ENCODE data around the gene WDR62.
"Not testable (repeated sequence)": the region's sequence is repeated elsewhere in the genome, so short reads cannot be mapped to it uniquely, and the experiment has no call there.

The WDR62 gene

DNA sequence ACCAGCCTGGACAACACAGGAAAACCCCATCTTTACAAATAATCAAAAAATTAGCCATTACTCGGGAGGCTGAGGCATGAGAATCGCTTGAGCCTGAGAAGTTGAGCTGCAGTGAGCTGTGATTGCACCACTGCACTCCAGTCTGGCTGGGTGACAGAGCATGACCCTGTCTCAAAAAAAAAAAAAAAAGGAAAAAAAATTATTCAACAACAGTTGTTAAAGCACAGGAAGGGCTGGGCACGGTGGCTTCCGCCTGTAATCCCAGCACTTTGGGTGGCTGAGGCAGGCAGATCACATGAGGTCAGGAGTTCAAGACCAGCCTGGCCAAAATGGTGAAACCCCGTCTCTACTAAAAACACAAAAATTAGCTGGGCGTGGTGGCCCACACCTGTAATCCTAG is 76.5 kb downstream of the WDR62 start:
- DNase-seq; intact Hi-C loops (cut with DNase I): not testable (repeated sequence)

DNA sequence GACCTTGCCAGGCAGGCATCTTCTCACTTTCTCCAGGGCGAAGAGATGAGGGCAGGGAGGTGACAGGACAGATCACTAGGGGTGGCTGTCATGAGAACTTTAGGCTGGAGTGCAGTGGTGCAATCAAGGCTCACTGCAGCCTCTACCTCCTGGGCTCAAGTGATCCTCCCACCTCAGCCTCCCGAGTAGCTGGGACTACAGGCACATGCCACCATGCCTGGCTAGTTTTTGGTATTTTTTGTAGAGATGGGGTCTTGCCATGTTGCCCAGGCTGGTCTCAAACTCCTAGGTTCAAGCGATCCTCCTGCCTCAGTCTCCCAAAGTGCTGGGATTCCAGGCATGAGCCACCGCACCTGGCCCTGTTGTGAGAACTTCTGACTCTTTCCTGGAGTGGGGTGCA is 80.2 kb downstream of the WDR62 start:
- peak in 2 of 10 donors; percentile 8 to 42 for DNase-seq
- intact Hi-C loops (cut with DNase I) = not testable (repeated sequence)

DNA sequence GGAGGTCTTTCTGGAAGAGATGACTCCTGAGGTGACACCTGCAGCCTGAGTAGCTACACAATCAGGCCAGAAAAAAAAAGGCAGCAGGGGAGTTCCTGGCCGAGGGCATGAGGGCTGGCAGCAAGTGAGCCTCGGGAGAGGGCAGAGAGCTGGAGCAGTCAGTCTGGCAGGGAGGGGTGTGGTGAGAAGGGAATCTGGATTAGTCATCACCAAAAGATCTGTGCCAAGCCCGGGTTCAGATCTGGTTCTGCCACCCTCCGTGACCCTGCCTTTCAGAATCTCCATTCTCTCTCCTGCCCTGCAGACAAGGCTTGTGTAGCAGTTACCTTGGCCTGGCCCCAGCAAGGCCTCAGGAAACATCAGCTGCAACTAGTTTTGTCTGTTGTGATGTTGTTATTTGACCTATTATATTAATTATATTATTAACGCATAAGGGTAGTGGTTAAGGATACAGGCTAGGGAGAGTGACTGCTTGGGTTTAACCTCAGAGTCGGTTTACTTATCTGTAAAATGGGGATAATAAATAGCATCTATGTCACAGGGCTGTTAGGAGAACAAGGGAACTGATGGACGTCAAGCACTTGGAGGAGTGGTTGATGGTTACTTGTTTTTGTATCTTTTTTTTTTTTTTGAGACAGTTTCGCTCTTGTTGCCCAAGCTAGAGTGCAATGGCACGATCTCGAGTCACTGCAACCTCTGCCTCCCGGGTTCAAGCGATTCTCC is 82.4 kb downstream of the WDR62 start:
- peak in 1 of 10 donors; percentile 42 for DNase-seq
- intact Hi-C loops (cut with DNase I) = no loop called here

DNA sequence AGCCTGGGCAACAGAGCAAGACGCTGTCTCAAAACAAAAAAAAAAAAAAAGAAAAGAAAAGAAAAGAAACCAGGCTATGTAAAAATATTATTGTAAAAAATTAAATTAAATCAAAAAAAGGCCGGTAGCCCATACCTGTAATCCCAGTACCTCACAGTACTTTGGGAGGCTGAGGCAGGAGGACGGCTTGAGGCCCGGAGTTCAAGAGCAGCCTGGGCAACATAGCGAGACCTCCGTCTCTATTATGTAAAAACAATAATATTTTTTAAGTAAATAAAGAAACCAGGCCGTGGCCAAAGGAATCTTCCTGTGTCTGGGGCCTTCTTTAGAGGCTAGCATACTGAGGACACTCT is 84.4 kb downstream of the WDR62 start:
- DNase-seq = peak in 1 of 10 donors; percentile 18
- intact Hi-C loops (cut with DNase I) = no loop called here

DNA sequence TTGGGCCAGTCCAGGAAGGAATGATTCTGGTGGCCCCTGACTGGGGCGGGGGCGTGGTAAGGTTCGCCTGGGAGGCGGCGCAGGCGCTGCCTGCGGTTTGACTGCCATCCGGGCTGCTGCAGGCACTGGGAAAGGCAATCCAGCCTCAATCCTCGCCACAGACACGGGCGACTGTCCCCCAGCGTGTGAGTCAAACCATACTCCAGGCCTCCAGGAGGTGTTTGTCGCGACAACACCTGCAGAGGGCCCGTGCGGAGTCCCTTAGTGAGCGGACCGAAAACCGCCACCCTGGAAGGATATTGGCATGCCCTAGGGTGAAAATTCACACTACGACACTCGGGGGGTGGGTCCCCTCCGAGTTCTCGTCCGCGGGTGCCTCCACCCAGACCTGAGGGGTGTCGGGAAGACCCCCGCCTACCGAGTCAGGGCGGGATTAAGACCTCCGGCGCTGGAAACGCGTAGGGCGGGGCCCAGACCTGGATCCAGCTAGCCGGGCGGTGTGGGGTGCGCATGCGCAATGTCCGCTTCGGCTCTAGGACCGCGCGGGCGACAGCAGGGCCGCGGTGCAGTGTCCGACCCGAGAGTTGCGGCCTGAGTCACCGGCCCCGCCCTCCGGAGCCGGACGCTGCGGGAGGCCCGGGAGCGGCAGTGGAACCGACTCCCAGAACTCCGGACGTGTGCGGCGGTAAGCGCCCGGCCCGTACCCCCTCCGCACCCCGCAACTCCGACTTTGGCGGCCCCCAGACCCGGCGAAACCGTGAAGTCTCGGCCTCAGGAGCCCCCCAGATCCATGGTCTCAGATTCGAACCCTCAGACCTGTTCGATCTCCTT is 85.0 kb downstream of the WDR62 start, which contains the start of gene CAPNS1:
TSS of gene CAPNS1 (plus strand) at position 594 of the 831 bp plus-strand sequence. CDS start 946 bp downstream, outside the sequence.
- peak; percentile 96 to 100 (median 98) for DNase-seq
- intact Hi-C loops (cut with DNase I) = no loop called here

DNA sequence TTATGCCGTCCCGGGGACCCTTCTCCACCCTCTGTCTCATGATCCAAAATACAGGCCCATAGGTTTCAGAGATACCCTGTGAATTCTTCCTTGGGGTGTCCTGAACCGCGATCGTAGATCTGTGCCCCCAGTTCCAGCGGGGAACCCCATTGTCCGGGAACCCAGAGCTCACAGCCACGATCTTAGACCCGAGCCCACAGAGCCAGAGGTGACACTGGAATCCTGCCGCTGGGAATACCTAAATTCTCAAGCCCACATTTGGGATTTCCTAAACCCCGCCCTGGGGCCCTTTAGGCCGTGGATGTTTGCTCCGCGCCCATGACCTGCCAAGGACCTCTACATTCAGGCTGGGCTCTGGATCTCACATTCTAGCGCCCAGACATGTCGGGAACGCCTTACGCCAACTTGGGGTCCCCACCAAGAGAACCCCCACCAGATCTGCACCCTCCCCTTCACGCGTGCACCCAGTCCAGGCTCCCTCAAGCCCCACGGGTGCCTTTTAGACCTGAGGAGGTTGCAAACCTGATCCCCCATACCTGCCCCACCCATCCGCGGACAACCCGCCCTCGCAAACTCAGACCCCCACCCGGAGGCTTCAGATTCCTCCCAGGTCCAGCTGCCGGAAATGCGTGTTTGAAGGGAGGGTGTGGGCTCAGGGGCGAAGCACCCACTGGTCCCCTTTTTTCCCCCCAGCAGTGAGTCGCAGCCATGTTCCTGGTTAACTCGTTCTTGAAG is 85.8 kb downstream of the WDR62 start:
- intact Hi-C loops (cut with DNase I) = no loop called here
- peak in 5 of 10 donors; percentile 19 to 88 (median 42) for DNase-seq

DNA sequence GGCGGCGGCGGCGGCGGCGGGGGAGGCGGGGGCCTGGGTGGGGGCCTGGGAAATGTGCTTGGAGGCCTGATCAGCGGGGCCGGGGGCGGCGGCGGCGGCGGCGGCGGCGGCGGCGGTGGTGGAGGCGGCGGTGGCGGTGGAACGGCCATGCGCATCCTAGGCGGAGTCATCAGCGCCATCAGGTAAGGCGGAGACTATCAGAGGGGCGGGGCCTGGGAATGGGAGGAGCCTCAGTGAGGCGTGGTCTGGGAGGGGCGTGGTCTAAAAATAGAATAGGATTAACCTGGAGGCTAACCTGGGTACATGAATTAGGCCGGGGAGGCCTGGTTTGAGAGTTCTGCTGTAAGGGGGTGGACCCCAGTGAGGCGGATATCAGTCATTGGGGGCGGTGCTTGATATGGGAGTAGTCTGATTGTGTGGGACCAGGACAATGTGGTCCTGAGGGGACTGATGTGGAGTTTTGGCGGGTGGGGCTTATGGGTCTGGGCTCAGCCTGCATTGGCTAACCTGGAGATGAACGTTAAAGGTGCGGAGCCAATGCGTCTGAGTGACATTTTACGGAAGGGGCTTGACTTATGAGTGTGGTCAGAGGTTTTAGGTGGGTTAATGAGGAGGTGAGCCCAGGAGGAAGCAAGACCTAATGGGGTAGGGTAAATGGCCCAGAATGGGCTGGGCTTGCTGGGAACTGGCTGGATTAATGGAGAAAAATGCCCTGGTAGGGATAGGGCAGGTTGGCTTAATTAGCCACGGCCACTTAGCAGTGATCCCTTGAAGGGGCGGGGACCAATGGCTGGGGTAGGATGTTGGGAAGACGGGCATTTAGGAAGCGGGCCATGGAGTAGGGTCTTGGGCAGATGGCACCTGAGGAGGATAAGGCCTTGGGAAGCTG is 86.6 kb downstream of the WDR62 start:
- intact Hi-C loops (cut with DNase I) = no loop called here
- DNase-seq = peak; percentile 57 to 97 (median 74)

DNA sequence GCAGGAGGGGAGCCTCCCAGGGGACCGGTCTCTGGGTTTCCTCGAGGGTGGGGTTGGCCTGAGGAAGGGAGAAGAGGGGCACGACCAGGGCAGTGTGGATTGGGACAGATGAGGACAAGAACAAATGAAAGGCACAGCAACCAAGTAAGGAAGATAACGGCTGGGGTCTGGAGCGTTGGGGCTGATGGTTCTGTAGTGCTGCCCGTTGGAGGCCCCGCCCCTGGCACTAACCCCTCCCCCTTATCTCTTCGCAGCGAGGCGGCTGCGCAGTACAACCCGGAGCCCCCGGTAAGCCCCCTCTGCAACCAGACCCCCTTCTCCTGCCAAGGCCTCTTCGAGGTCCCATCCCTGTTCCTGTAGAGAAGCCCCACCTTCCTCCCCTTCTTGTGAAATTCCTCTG is 87.3 kb downstream of the WDR62 start:
- intact Hi-C loops (cut with DNase I) = no loop called here
- DNase-seq = peak in 1 of 10 donors; percentile 41

DNA sequence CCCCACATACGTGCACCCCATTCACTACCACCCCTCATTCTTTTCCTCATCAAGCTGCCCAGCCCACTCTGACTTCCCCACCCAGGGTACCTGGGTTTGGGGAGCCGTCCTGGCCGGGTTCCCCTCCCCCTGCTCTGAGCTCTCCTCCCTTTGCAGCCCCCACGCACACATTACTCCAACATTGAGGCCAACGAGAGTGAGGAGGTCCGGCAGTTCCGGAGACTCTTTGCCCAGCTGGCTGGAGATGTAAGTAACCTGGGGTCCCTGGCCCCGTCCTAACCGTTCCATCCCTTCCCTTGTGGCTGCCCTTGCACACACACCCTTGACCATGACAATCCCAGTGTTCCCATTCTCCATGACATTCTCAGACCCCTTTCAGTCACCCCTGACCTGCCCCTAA is 87.8 kb downstream of the WDR62 start:
- intact Hi-C loops (cut with DNase I) = no loop called here
- DNase-seq = peak in 1 of 10 donors; percentile 41

DNA sequence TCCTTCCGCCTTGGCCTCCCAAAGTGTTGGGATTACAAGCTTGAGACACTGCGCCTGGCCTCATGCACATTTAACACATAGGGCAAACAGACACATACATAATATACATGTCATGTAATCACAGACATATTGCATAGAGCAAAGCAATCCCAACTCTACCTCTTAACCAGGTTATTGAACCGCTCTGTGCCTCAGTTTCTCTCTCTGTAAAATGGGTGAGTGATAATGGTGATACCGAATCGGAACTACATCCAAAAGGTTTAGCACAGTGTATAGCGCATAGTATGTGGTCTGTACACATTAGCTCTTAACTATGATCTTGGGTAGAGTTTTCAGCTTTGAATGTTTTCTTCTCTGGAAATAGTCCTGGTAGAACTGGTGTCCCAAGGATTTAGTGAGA is 89.9 kb downstream of the WDR62 start:
- peak in 1 of 10 donors; percentile 35 for DNase-seq
- intact Hi-C loops (cut with DNase I) = no loop called here

DNA sequence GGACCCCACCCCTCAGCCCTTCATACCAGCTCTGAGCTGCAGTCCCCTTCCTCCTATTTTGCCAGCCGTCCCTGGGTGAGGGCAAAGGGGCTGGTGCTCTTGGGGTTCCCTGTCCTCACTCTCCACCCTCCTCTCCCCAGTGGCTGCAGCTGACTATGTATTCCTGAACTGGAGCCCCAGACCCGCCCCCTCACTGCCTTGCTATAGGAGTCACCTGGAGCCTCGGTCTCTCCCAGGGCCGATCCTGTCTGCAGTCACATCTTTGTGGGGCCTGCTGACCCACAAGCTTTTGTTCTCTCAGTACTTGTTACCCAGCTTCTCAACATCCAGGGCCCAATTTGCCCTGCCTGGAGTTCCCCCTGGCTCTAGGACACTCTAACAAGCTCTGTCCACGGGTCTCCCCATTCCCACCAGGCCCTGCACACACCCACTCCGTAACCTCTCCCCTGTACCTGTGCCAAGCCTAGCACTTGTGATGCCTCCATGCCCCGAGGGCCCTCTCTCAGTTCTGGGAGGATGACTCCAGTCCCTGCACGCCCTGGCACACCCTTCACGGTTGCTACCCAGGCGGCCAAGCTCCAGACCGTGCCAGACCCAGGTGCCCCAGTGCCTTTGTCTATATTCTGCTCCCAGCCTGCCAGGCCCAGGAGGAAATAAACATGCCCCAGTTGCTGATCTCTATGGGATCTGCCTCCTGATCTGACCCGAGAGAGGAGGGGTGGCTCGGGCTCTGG is 95.1 kb downstream of the WDR62 start:
- intact Hi-C loops (cut with DNase I) = no loop called here
- DNase-seq = peak in 2 of 10 donors; percentile 63 to 64

DNA sequence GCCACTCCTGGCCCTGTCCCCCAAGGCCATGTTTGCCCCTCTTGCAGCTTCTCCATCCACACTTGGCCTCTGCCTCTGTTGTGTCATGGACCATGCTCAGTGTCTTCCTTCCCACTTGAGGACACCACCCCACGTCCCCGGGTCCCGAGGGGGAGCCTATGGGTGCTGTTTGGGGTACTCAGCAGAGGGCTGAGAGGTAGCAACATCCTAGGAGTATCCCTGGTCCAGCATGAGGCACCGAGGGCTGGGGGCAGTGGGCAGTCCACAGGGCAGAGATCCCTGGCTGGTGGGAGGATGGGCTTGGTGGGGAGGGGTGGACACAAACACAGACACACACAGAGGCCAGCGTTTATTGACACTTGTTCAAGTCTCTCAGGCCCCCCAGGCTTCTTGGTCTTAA is 95.9 kb downstream of the WDR62 start:
- DNase-seq = peak in 2 of 10 donors; percentile 54 to 67
- intact Hi-C loops (cut with DNase I) = no loop called here

DNA sequence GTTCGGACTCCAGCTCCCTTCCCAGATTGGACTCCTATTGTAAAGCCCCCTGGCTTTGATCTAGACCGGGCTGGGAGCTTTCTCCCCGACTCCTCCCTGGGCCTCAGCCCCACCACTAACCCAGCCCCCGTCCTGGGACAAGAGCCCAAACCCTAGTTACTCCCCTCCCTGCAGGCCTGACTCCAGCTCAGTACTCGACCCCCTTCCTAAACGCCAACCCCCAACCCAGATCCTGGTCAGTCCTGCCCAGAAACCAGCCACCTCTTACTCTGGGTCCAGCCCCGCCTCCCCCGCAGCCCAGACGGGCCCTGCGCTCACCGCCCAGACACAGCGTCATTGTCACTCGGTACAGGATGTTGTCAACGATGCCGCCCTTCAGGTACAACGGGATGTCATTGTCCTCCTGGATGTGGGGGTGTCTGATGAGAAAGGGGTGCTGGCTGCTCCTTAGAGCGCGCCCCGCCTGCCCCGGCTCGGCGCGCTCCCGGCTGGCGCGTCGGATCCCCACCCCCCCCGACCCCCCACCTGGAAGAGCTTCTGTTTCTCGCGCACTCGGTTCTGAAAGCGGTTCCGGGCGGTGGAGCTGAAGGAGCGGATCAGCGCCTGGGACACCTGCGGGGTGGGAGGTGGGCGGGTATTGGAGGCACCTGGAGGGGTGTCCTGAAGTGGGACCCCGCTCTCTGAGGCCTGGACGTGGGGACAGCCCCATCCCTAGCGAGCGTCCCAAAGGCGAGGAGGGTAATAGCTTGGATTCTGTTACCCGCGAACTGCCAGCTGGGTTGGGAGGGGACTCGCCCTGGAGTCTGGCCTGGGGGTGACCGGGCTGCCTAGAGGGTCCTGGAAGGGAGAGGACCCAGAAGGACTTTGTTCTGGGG is 96.7 kb downstream of the WDR62 start:
- peak in 4 of 10 donors; percentile 28 to 88 (median 76) for DNase-seq
- intact Hi-C loops (cut with DNase I) = no loop called here

DNA sequence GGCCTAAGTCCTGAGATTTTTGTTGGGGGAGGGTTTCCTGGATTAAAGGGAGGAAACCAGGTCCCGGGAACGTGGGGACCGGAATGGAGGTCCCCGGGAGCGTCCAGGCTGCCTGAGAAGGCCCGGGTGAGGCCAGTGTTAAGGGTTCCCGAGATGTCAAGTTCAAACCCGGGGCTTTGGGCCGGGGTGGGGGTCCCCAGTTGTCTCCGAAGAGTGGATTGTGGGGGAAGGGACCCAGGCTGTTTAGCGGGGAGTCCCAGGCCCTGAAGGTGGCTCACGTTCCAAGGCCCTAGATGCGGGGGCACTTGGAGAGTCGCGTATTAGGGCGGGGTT is 97.3 kb downstream of the WDR62 start:
- intact Hi-C loops (cut with DNase I) = no loop called here
- peak in 2 of 10 donors; percentile 66 to 80 for DNase-seq

DNA sequence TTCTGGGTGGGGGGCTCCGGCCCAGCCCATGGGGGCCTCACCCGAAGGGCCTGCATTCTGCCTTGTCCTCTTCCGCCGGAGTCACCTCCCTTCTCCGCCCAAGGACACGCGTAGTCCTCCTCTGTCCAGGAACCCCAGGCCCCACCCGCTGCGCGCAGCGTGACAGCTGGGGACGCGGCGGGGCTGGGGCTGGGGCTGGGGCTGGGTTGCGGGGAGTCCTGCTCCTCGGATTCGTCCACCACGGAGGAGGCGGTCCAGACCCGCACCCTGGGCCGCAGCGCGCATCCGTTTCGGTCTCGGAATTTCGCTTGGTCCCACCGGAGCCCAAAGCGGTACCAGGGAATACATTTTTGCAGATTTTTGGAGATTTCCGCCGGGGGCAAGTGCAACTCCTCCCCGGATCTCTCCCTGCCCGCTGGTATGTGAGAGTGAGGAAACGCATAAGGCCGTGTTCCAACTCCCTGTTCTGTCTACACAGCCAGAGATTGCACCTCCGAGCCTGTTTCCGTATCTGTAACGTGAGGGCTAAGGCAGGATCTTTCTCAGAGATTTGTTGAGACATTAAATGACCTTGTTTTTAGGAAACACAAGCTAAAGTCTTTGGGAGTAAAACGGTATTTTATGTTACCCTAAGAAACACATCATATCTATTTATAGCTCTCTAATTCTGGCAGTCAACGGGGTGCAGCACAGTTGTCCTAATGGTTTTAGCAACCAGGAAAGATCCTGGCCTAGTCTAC is 97.8 kb downstream of the WDR62 start, which contains the start of gene COX7A1:
TSS of gene COX7A1 (minus strand) at position 96 of the 740 bp plus-strand sequence. CDS start at position 56, 40 bp downstream.
- intact Hi-C loops (cut with DNase I) = no loop called here
- peak in 9 of 10 donors; percentile 36 to 93 (median 49) for DNase-seq

DNA sequence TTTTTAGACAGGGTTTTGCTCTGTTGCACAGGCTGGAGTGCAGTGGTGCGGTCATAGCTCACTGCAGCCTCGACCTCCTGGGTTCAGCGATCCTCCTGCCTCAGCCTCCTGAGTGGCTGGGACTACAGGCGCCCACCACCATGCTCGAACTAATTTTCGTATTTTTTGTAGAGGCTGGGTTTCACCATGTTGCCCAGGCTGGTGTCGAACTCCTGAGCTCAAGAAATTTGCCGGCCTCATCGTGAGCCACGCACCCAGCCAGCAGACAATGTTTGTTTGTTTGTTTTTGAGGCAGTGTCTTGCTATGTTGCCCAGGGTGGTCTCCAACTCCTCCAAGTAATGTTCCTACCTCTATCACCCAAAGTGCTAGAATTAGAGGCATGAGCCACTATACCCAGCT is 98.4 kb downstream of the WDR62 start:
- intact Hi-C loops (cut with DNase I) = no loop called here
- peak in 2 of 10 donors; percentile 55 to 67 for DNase-seq

Measured in posterior cingulate gyrus (tissue), 11 donors.